HG03025 (cell line): ENCODE measurements around the gene SLC44A1.

Experiments used
- ATAC-seq: cut with Tn5 transposase; IDR thresholded peaks from one replicate; pipeline ENCODE4 v1.9.1; 2021; ENCODE audit warnings: mild to moderate bottlenecking, moderate library complexity; ENCODE audit not compliant: unreplicated experiment, low FRiP score

SLC44A1 gene

GRCh38 chr9:105447814-105448812 lies 203.7 kb downstream of the SLC44A1 start, which contains the start of gene FSD1L:
TSS of gene FSD1L (plus strand) at chr9:105448034. CDS start at chr9:105448221, 187 bp downstream.
- ATAC-seq, result peak; percentile 97

DNA sequence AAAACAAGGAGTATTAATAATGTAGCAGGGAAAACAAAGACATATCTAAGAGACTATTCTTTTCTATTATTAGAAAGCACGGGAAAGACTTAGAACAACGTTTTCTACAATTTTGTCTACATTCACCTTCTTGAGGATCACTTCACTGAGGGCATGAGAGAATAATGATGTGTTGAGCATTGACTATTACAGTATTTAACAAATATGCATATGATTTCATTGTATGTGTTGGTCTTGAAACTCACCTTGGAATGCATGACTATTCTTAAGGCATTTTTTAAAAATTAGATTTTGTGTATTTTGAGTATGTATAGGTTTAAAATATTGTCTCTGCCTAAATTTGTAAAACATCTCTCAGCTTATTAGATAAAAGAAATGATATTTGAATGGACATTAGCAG lies 204.6 kb downstream of the SLC44A1 start:
- ATAC-seq, result no peak

- ATAC-seq, result no peak
Observed at GRCh38 chr9:105452185-105452584, 207.7 kb downstream of the SLC44A1 start.

GRCh38 chr9:105455836-105456475 lies 211.5 kb downstream of the SLC44A1 start:
- no peak for ATAC-seq

DNA sequence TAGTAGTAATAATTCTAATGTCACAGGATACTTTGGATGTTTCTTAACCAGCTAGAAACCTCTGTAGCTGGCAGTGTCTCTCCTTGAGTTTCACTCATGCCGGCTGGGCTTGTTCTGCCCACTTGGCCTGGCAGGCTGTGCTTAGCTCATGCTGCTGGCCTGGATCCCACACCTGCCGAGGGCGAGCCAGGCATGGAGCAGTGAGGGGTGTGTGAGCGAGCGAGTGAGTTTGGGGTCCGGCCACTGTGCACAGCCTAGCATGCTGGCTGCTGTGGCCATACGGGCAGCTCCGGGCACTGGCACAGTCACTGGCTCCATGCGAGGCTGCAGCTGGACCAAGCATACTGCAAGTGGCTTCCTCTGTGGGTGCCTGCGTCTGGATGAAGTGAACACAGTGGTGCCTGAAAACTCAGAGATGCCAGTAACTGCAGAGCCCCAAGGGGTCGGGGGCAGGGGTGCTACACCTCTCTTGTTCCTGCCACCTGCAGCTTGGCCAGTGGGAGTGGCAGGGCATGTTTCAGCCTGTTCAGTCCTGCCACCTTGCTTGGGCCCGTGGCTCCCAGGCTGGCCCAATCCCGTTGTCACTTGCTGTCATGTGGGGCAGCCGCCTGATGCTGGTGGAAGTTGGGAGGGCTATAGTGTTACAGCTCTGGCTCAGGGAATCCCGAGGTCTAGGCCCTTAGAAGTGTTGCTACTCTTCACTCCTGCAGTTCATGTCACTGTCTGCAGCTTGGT lies 213.3 kb downstream of the SLC44A1 start:
- ATAC-seq, result no peak

DNA sequence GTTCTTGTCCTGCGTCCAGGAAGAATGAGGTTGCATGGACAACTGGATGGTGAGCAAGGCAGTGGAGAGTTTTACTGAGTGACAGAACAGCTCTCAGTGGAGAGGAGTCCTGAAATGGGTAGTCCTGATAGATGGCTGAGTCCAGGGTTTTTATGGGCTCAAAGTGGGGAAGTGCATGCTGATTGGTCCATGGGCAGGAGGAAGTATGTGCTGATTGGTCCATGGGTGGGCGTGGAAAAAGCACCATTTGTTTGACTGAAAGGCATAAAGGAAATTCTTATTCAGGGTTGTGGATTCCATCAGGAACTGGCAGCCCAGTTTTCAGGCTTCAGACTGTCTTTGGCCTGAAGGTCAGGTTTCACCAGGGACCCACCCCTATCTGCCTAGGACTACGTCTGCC lies 214.0 kb downstream of the SLC44A1 start:
- ATAC-seq, result no peak

- ATAC-seq, result no peak
Observed at GRCh38 chr9:105459336-105459735, 214.9 kb downstream of the SLC44A1 start.

DNA sequence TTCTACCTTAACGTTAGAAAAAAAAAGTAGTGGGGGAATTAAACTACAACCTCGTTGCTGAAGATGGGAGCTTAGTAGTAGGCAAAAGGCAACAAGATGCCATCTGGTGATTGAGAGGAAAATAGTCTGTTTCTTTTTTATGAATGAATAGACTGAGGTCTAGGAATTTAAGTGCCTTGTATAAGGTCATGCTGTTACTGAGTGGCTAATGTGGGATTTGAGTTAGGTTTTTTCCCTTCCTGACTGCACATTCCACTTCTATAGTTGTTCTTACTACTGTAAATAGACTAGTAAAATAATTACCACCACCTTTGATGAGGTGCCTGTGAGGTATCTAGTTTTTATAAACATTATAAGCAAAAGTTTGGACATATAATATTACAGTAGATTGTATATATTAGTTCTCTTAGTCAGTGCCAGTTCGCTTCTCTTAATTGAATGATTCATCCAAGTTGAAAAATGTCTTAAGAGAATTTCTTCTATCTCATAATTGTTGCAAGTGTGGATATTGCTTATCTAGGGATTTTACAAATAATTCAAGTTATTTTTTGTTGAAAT lies 222.5 kb downstream of the SLC44A1 start:
- no peak for ATAC-seq

- ATAC-seq, result no peak
Observed at GRCh38 chr9:105468875-105469274, 224.4 kb downstream of the SLC44A1 start.

GRCh38 chr9:105473221-105473620 lies 228.8 kb downstream of the SLC44A1 start:
- ATAC-seq, result no peak

DNA sequence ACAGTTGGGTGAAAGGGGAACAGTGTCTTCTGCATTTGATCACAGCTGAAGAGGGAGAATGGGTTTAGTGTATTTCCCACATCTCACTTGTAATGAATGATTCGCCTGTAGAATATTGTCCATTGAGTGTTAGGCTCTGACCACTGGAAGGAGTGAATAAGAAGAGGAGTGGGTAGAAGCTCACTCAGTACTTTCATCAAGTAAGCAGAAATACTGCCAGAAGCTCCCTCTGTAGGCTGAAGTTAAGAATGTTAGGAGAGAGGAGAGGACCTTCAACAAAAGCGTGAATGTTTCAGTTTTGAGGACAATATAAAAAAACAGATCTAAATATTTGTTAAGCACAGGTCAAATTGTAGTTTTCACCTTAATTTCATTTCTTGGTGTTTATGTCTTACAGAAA lies 230.9 kb downstream of the SLC44A1 start:
- no peak for ATAC-seq

- ATAC-seq, result no peak
Observed at GRCh38 chr9:105479846-105480245, 235.4 kb downstream of the SLC44A1 start.

DNA sequence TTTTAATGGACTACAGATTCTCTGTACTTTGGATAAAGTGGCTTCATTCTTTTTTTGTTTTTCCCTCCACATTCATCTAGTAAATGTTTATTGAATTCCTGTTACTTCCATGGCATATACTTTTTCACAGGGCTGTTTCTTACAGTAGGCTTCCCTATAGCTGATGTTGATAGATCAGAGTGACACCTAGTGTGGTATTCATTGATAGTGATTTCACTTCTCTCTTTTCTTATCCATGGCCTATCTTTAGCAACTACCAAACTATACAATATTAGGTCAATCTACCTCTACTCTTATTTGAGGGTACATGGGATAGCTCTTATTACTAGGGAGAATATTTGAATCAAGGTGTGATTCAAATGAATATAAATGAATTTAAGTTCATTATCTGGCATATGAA lies 239.2 kb downstream of the SLC44A1 start:
- no peak for ATAC-seq

DNA sequence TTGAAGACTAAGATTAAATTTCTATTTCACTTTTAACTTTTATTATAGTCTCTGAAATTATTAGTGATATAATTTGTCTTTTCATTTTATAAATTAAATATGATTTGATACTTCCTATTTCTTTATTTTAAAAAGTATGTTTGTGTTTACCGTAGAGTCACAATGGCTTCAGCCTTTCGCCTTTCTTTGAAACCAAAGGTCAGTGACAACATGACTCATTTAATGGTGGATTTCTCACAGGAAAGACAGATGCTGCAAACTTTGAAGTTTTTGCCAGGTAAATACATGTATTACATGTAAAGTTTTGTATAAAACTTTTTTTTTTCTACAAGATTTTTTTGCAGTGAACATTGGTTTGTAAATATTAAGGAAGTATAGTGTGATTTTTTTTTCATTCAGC lies 239.8 kb downstream of the SLC44A1 start:
- ATAC-seq, result no peak

DNA sequence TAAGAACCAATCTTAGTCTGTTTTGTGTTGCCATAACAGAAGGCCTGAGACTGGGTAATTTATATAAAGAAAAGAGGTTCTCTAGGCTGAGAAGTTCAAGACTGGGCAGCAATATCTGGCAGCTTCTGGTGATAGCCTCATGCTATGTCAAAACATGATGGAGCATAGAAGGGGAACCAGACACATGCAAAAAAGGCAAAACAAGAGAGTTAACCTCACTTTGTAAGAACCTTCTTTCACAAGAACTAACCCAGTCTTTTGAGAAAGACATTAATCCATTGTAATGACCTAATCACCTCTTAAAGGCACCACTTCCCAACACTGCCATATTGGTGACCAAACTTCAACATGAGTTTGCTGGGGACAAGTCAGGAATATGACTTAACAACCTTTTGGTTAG lies 240.7 kb downstream of the SLC44A1 start:
- no peak for ATAC-seq
